Stimulated activated CD8-positive, alpha-beta memory T cell treated with anti-CD3 and anti-CD28 coated beads, Interleukin-12 subunit alpha, Interleukin-12 subunit beta, amount 100 ng/mL, for 24 hours (primary cell): ENCODE data around the gene PXDN.

Experiments
- DNase-seq: peaks from one replicate; pipeline ENCODE4 v3.0.0-alpha.2; 2020; ENCODE audit errors: extremely low read depth

Gene PXDN

GRCh38 chr2:1595274-1595673, 149.0 kb downstream of the PXDN start:
- no peak for DNase-seq

GRCh38 chr2:1594373-1595171, 149.7 kb downstream of the PXDN start:
- no peak for DNase-seq

DNA sequence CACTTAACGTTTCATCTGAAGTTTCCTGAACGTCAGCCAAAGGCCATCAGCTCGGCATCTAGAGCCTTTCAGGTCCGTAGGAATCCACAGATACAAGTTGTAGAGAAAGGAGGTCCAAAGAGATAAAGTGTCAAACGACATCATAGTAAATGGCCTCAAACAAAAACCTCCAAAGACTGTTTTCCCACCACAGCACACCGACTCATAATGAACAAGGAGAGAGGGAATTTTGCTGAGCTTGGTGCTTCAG, 150.3 kb downstream of the PXDN start:
- DNase-seq = no peak

DNA sequence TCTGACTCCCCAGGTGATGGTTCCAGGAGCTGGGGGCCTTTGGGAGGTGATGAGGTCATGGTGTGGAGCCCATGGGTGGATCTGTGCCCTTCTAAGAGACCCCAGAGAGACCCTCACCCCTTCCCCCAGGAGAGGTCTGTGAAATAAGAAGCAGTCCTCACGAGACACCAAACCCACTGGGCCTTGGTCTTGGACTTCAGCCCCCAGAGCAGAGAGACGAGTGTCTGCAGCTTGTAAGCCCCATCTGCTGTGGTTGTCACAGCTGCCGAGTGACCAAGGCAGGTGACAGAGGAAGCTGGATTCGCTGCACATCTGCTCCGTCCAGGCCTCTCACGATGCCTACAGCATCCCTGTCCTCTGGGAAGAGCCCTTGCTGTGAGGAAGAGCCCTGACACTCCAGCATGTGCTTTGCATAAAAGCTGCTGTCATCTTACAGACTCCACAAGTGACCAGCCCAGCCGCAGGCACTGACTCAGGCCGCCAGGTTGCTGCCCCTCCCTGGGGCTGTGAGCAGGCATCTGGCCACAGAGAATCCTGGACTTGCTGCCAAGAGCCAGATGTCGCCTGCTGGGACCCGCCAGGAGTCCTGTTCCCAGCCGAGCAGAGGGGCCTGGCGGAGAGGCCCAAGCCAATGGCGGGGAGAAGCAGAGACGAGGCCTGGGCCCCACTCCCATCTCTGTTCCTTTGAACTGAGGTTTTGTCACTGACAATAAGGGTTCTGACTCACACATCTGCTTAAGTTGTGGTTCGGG, 150.8 kb downstream of the PXDN start:
- DNase-seq = no peak

DNA sequence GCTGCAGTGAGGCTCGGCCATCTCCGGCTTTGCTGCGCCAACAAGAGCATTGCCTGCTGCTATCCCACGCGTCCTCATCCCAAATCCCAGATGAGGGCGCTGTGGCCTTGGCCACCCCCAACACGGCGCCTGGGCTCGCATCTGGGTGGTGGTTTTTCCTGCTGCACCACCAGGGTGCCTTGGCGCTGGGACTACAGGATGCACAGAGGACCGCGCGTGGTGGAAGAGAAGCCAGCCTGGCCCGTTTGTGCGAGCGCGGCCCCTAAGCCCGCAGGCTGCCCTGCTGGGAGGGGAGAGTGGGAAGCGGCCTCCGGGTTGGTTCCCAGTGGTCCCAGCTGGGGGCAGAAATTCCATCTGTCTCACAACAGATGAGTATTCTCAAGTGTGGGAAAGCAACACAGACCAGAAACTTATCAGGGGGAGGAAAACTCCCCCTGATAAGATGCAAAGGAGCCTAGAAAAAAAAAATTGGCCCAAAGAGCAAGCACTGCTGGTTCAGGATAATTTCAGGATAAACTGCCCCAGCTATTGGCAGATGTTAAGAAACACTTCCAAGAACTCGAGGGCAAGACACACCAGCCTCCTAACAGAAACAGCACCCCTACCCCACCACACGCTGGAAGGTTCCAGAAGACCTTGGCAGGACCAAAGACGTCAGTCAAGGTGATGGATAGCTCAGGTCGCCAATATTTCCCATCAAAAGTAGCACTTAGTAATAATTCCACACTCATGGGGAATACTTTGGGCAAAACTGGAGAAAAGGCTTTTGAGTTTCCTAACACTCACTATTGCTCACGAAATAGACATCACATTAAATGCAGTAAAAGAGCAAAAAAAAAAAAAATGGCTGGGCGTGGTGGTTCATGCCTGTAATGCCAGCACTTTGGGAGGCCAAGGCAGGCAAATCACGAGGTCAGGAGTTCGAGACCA, 152.1 kb downstream of the PXDN start:
- no peak for DNase-seq

GRCh38 chr2:1591461-1591770, 152.9 kb downstream of the PXDN start:
- DNase-seq = no peak

DNA sequence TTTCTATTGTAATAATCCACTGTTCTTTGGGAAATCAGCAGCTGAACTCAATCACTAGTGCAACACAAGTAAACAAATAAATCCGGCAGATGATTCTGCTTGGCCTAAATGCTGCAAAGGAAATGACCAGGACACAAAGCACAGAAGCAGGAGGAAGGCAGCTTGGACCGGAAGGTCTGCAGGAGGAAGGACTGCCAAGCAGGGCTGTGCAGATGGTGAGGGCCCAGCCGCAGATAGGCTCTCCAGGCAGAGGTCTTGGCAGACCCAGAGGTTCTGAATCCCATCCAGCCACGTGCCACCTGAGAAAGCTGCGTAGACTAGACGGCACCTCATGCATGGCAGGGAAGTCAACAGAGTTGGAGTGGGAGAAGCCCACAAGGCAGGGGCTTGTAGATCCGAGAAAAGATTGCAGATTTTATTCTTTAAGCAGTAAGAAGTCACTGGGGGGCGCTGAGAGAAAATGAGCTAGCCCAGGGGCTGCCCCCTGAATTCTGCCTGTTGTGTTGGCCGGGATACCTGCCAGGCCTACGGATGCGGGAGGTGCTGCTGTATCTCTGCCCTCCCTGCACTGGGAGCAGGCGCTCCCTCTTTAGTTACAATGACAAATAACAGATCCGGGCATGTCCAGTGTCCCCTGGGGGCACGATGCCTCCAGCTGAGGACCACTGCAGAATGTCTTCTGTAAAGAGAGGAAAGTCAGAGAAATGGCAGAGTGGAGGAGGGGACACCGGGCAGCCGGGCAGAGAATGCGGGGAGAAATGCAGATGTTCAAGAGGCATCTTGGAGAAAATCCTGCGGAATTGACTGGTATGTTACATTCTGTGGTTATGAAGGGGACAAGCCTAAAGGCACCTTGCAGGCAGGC, 153.5 kb downstream of the PXDN start:
- no peak for DNase-seq

GRCh38 chr2:1588978-1589621, 155.2 kb downstream of the PXDN start:
- DNase-seq = no peak

- DNase-seq = no peak
Measured at GRCh38 chr2:1588051-1588977, 156.0 kb downstream of the PXDN start.

DNA sequence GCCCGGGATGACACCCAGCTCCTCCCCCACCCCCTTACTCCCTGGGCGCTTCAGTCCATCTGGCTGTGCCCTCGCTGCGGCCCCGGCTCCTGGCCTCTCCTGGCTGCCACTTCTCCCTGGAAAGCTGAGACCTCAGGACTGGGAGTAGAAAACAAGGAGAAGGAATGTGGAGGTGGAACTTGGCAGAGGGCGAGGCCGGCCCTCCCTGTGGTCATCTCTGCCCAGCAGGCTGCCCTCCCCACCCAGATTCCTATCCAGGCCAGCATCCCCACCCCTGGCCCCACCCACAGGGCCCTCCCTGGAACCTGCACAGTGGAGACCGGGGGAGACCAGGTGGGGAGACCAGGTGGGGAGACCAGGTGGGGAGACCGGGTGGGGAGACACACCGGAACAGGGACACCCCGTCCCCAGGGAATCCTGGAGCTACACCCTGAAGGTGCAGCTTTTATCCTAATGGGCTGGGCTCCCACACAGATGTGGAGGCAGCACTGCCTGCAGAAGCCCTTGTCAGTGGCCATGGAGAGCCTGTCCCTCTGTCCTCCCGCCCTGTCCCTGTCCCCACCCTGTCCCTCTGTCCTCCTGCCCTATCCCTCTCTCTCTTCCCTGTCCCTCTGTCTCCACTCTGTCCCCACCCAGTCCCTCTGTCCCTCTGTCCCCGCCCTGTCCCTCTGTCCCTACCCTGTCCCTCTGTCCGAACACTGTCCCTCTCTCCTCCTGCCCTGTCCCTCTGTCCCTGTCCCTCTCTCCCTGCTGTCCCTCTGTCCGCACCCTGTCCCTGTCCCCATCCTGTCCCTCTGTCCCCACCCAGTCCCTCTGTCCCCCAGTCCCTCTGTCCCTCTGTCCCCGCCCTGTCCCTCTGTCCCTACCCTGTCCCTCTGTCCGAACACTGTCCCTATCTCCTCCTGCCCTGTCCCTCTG, 157.1 kb downstream of the PXDN start:
- DNase-seq = no peak

DNA sequence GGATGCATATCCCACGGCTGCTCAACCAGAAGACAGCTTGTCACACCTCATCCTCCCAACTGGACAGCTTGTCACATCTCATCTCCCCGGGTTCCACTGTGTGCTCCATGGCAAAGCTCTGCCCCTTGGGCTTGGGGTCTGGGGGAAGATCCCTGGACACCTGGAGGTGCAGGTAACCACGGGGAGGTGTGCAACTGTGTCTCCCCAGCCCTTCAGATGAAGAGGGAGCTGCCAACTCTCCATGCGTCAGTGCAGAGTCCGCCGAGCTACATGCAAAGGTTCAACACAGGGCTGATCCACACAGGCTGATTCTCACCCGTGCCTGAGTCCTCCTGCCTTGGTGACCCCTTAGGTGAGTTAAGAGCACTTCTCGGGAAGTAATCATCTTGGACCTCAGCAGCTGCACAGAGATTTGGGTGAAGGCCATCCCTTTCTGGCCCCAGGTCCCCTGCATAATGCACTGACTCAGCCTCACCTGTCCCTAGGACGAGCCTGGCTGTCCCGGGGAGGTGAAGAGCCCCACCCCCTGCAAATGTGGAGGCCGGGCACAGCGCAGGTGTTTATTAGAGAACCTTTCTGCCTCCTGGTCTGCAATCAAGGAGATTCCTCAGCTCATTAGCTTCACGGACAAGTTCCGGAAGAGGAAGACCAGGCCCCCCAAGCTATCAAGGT, 157.9 kb downstream of the PXDN start:
- no peak for DNase-seq

- DNase-seq = no peak
Measured at GRCh38 chr2:1585635-1586034, 158.7 kb downstream of the PXDN start.

GRCh38 chr2:1584691-1585485, 159.4 kb downstream of the PXDN start:
- DNase-seq = no peak

DNA sequence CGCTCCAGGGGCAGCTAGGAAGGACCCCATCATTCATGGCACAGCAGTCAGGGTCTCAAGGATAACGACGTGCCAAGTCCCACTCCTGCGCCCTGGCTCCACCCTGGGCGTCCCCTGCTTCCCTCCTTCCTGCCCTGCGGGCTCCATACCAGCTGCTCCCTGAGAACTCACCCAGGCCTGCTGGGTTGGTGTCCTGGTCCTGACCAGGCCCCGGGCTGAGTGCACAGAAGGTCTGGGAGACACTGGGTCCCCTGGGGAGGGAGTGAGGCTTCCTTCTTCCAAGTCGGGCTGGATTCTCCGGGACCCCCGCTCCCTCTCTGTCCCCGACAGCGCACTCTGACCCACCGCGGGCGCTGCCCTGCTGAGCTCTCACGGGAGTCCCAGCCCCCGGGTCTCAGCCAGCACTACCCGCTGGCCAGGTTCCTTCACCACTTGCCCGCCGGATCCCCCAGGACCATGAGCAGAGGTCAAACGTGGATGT, 160.2 kb downstream of the PXDN start:
- DNase-seq = no peak

DNA sequence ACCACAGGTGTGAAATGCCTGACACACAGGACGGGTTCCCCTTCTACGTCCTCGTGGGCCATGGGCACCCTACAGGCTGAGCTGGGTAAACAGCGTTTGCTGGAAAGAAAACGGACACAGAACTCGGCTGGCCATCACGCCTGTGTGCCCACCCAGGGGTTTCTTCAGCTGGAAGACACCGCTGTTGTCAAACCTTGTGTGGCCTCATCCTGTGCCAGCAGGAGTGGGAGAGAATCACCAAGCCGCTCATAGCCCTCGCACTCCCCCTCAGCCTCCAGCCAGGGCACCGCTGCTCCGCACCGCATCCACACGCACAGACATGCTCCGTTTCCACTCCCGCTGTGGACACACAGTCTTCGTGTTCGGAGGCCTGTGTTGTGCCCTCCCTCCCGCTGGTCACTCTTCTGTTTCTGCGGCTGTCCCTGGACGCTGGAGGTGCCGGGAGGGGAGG, 161.4 kb downstream of the PXDN start:
- no peak for DNase-seq

DNA sequence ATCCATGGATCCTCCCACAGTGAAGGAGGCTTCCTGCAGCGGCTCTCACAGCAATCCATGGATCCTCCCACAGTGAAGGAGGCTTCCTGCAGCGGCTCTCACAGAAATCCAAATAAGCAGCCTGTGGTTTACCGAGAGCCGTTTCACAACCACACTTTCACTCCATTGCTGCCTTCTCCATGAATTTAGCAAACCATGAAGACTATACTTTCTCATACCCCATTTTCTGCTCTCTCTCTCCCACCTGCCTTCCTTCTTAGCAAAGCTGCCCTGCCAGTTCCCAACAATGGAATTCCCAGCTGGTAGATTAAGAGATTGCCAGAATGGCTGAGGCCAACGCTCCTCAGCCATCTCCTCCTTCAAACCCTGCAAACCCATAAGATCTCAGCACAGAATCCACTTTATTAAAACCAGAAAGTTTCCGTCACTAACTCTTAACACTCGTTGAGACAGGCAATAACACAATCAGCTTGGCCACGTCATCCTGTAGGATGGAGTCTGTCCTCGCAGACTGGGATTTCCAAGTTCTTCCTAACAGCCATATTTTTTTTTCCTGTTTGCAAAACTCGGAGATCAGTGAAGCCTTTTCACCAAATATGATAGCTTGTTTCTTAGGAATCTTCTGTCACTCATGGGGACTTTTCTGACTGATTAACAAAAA, 162.2 kb downstream of the PXDN start:
- no peak for DNase-seq
